Measurements from ENCODE around the gene ADM5.
A peak's percentile ranks its signal among the peaks of the same experiment; 100 is the strongest.

DNA sequence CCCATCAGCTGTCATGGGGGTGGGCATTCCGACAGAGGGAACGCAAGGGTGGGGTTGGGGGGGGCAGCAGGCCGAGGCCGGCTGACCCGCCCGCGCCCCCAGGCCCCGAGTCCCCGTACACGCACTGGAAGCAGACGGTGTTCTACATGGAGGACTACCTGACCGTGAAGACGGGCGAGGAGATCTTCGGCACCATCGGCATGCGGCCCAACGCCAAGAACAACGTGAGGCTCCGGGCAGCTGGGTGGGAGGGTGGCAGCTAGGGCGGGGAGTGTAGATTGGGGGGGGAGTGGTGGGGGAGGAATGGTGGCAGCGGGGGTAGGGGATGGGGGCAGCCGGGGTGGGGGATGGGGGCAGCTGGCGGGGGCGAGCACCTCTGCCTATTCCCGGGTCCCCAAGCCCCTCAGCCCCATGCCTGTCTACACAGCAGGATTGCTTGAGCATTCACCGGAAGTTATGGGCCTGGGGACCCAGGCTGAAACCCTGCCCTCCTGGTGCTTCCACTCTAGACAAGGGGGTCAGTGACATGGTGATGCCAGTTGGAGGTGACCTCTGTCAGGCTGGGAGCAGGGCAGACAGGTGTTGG is 2.8 kb upstream of the ADM5 start:
- TF ChIP-seq POLR2AphosphoS5 (IDR thresholded peaks at IDR 0.05; ENCODE audit: borderline replicate concordance, low read depth, low read length) = 0 out of 2 replicates have a peak, but pooled peaks have one; percentile 1
- TF ChIP-seq EZH2 (IDR thresholded peaks at IDR 0.05) = no peak
- TF ChIP-seq FOXP2 (optimal IDR thresholded peaks at IDR 0.05; ENCODE audit: control extremely low read depth, extremely low read length, insufficient read depth) = no peak

Measured in SK-N-MC (cell line).